ENCODE measurements around the gene CHRNA3. TPM values are rescaled to one million over a fixed set of nuclear protein-coding genes. Genes with fewer than 3 reads are reported as not detected.

CHRNA3 gene
- total RNA-seq, 4 donors from 2014 or later = 0.70 to 1.9 (median 1.6) TPM; not detected in 1

- TF ChIP-seq POLR2A (IDR thresholded peaks at IDR 0.05) (no peak), POLR2AphosphoS5 (IDR thresholded peaks at IDR 0.05) (no peak), EP300 (IDR thresholded peaks at IDR 0.05) (no peak), CTCF (IDR thresholded peaks at IDR 0.05) (no peak)
- Histone ChIP-seq H3K9me3 (no peaks in the 10 kb centered on the region), H3K27me3 (peaks cover 3% of the 10 kb centered on the region), H3K36me3 (no peaks in the 10 kb centered on the region), H3K27ac (no peak overlapping the region), H3K4me3 (no peak overlapping the region), H3K4me1 (no peaks in the 10 kb centered on the region)
- DNase-seq (ENCODE audit: low spot score in 2 of 2) = no peak
- WGBS = 77% methylated on average over 5 of the region's 5 CpGs
Measured at GRCh38 chr15:78662028-78662427, 41.2 kb upstream of the CHRNA3 start.

GRCh38 chr15:78661001-78661400 lies 40.2 kb upstream of the CHRNA3 start:
- no peaks in the 10 kb centered on the region for H3K36me3 ChIP-seq
- 90% methylated on average over 18 of the region's 19 CpGs for WGBS
- TF ChIP-seq POLR2AphosphoS5 (IDR thresholded peaks at IDR 0.05) (no peak), POLR2A (IDR thresholded peaks at IDR 0.05) (no peak)

GRCh38 chr15:78660584-78660983 lies 39.8 kb upstream of the CHRNA3 start:
- peaks cover 3% of the 10 kb centered on the region for H3K27me3 ChIP-seq
- DNase-seq (ENCODE audit: low spot score in 2 of 2) = no peak
- H3K9me3 ChIP-seq = no peaks in the 10 kb centered on the region
- TF ChIP-seq POLR2AphosphoS5 (IDR thresholded peaks at IDR 0.05) = no peak
- TF ChIP-seq CTCF (IDR thresholded peaks at IDR 0.05) = no peak
- TF ChIP-seq POLR2A (IDR thresholded peaks at IDR 0.05) = no peak
- TF ChIP-seq EP300 (IDR thresholded peaks at IDR 0.05) = no peak
- H3K4me3 ChIP-seq = no peak overlapping the region
- no peaks in the 10 kb centered on the region for H3K4me1 ChIP-seq
- no peak overlapping the region for H3K27ac ChIP-seq
- WGBS = 65% methylated on average over 8 of the region's 9 CpGs
- H3K36me3 ChIP-seq = no peaks in the 10 kb centered on the region

More at GRCh38 chr15:78661001-78661400, 40.2 kb upstream of the CHRNA3 start:
- no peaks in the 10 kb centered on the region for H3K4me1 ChIP-seq
- DNase-seq (ENCODE audit: low spot score in 2 of 2) = no peak
- no peak overlapping the region for H3K4me3 ChIP-seq
- no peak overlapping the region for H3K27ac ChIP-seq
- H3K9me3 ChIP-seq = no peaks in the 10 kb centered on the region
- peaks cover 3% of the 10 kb centered on the region for H3K27me3 ChIP-seq

GRCh38 chr15:78658823-78659222 lies 38.0 kb upstream of the CHRNA3 start:
- TF ChIP-seq EP300 (IDR thresholded peaks at IDR 0.05) = no peak
- TF ChIP-seq POLR2A (IDR thresholded peaks at IDR 0.05) = no peak
- no peak for TF ChIP-seq POLR2AphosphoS5 (IDR thresholded peaks at IDR 0.05)
- no peak for TF ChIP-seq CTCF (IDR thresholded peaks at IDR 0.05)
- Histone ChIP-seq H3K27ac (no peak overlapping the region), H3K36me3 (no peaks in the 10 kb centered on the region), H3K4me3 (no peak overlapping the region), H3K9me3 (no peaks in the 10 kb centered on the region), H3K27me3 (peaks cover 13% of the 10 kb centered on the region), H3K4me1 (no peaks in the 10 kb centered on the region)
- no peak for DNase-seq (ENCODE audit: low spot score in 2 of 2)

- H3K9me3 ChIP-seq = no peaks in the 10 kb centered on the region
- DNase-seq (ENCODE audit: low spot score in 2 of 2) = no peak
- H3K27me3 ChIP-seq = peaks cover 11% of the 10 kb centered on the region
- H3K36me3 ChIP-seq = no peaks in the 10 kb centered on the region
- H3K4me3 ChIP-seq = no peak overlapping the region
- H3K4me1 ChIP-seq = no peaks in the 10 kb centered on the region
- no peak overlapping the region for H3K27ac ChIP-seq
- WGBS = 61% methylated on average over 4 of the region's 4 CpGs
- TF ChIP-seq POLR2A (IDR thresholded peaks at IDR 0.05) = no peak
- TF ChIP-seq POLR2AphosphoS5 (IDR thresholded peaks at IDR 0.05) = no peak
- TF ChIP-seq CTCF (IDR thresholded peaks at IDR 0.05) = no peak
- TF ChIP-seq EP300 (IDR thresholded peaks at IDR 0.05) = no peak
Measured at GRCh38 chr15:78654272-78654671, 33.5 kb upstream of the CHRNA3 start.

All from suprapubic skin (tissue), 4 donors.